Measurements from ENCODE around the gene GGTLC1. TPM values are rescaled to one million over a fixed set of nuclear protein-coding genes. Genes with fewer than 3 reads are reported as not detected.

The GGTLC1 gene
- total and polyA plus RNA-seq, 2 of the 8 experiments (the other 6 are each of a cell fraction or from before 2014, with no cell fraction given), result not detected

GRCh38 chr20:24034820-24035219, 46.2 kb upstream of the GGTLC1 start:
- Histone ChIP-seq H2AFZ (ENCODE audit: low read length) (0 out of 2 replicates have a peak overlapping the region, but pooled peaks have one; percentile 66), H3K4me2 (ENCODE audit: insufficient read depth in 1 of 2, low read depth in 2 of 2, low read length in 2 of 2) (no peak overlapping the region), H3K4me1 (replicated peaks in 1 of 4; ENCODE audit: control insufficient read depth in 3 of 4, insufficient read depth in 4 of 4, low read length in 3 of 4) (no peaks in the 10 kb centered on the region), H4K8ac (ENCODE audit: extremely low read depth, insufficient read depth, low read length) (no peak overlapping the region), H3K14ac (ENCODE audit: insufficient read length) (no peak overlapping the region), H3K36me3 (ENCODE audit: control insufficient read depth in 2 of 4, insufficient read depth in 4 of 4, low read length in 3 of 4) (no peaks in the 10 kb centered on the region), H3K18ac (ENCODE audit: extremely low read depth, low read length) (no peak overlapping the region), H3K79me1 (ENCODE audit: low read depth, low read length) (no peaks in the 10 kb centered on the region), H2AK5ac (ENCODE audit: low read depth, low read length) (no peak overlapping the region), H3K56ac (replicated peaks; ENCODE audit: insufficient read length, low read depth, low read length) (no peak overlapping the region), H3K27ac (ENCODE audit: low read depth, low read length) (no peak overlapping the region), H3K23me2 (ENCODE audit: low read depth, low read length) (no peaks in the 10 kb centered on the region), H3K23ac (ENCODE audit: insufficient read length) (no peak overlapping the region), H3K9me3 (ENCODE audit: insufficient read depth in 2 of 2, low read depth in 1 of 2, low read length in 1 of 2) (no peaks in the 10 kb centered on the region), H2BK20ac (ENCODE audit: low read length) (no peak overlapping the region), H2BK15ac (ENCODE audit: low read length) (no peak overlapping the region), H4K91ac (replicated peaks; ENCODE audit: insufficient read length, low read length) (no peak overlapping the region), H2BK12ac (ENCODE audit: low read depth, low read length) (no peak overlapping the region), H3K4me3 (ENCODE audit: extremely low read depth in 1 of 4, insufficient read depth in 2 of 4, low read depth in 3 of 4, low read length in 4 of 4) (no peak overlapping the region), H3K4ac (replicated peaks; ENCODE audit: insufficient read length, low read depth, low read length) (no peak overlapping the region), H2BK5ac (ENCODE audit: low read depth, low read length) (no peak overlapping the region), H3K9ac (replicated peaks in 1 of 4; ENCODE audit: extremely low read depth in 1 of 4, low read depth in 3 of 4, low read length in 3 of 4) (no peak overlapping the region), H4K5ac (ENCODE audit: insufficient read length, low read depth, low read length) (no peak overlapping the region), H4K20me1 (replicated peaks in 1 of 2; ENCODE audit: control insufficient read depth in 1 of 2, insufficient read depth in 2 of 2, low read length in 2 of 2) (no peaks in the 10 kb centered on the region), H2BK120ac (replicated peaks; ENCODE audit: low read depth, low read length) (no peak overlapping the region), H3K79me2 (ENCODE audit: control insufficient read depth in 1 of 2, insufficient read depth in 2 of 2, low read length in 2 of 2) (no peaks in the 10 kb centered on the region), H3K27me3 (replicated peaks in 1 of 4; ENCODE audit: control insufficient read depth in 3 of 4, extremely low read depth in 1 of 4, insufficient read depth in 3 of 4, low read length in 3 of 4) (no peaks in the 10 kb centered on the region)
- TF ChIP-seq JUND (IDR thresholded peaks at IDR 0.05; ENCODE audit: low read length), result no peak
- TF ChIP-seq SP2 (IDR thresholded peaks at IDR 0.05; ENCODE audit: low read length), result no peak
- no peak for TF ChIP-seq BCL11A (IDR thresholded peaks at IDR 0.05; ENCODE audit: low read depth in 2 of 2, low read length in 2 of 2)
- no peak for TF ChIP-seq ATF2 (IDR thresholded peaks at IDR 0.05; ENCODE audit: low read length)
- no peak for TF ChIP-seq SIRT6 (IDR thresholded peaks at IDR 0.05; ENCODE audit: low read length)
- TF ChIP-seq TCF12 (IDR thresholded peaks at IDR 0.05; ENCODE audit: low read depth, low read length), result no peak
- TF ChIP-seq POLR2A (IDR thresholded peaks at IDR 0.05; ENCODE audit: control extremely low read depth in 1 of 2, low read depth in 2 of 2, low read length in 2 of 2), result no peak
- no peak for FAIRE-seq
- CTCF ChIA-PET (ENCODE audit: partially characterized antibody), result interaction anchor here (0.5 kb wide), 1 partner anchor 359 kb away, joined by 3 read pairs; no protein-coding TSS in a partner anchor
- 82% methylated on average over 2 of the region's 2 CpGs; no CpG with 5 or more reads in 1 of the 2 experiments for WGBS, 2 experiments (ENCODE audit: extremely low coverage in 1 of 2, insufficient coverage in 1 of 2, insufficient read length in 1 of 2, insufficient replicate concordance in 2 of 2, low coverage in 1 of 2, low lambda C conversion rate in 2 of 2, missing lambda C conversion rate in 1 of 2)
- POLR2A ChIA-PET (ENCODE audit: partially characterized antibody), result no interaction called here
- DNase-seq (ENCODE audit: low read depth in 1 of 2, low spot score in 2 of 2), result no peak

Data from H1 (cell line).